ENCODE results near the gene OR51M1.

The OR51M1 gene

GRCh38 chr11:5390210-5390609 lies 6.6 kb downstream of the OR51M1 start:
- FAIRE-seq = no peak

GRCh38 chr11:5394091-5394490 lies 10.5 kb downstream of the OR51M1 start:
- no peak for FAIRE-seq

- FAIRE-seq = no peak
Observed at GRCh38 chr11:5398936-5399335, 15.3 kb downstream of the OR51M1 start.

GRCh38 chr11:5405173-5405572 lies 21.6 kb downstream of the OR51M1 start:
- no peak for FAIRE-seq

GRCh38 chr11:5420993-5421392 lies 37.4 kb downstream of the OR51M1 start:
- FAIRE-seq = no peak

GRCh38 chr11:5421811-5422210 lies 38.2 kb downstream of the OR51M1 start, which contains the start of gene OR51Q1:
TSS of gene OR51Q1 (plus strand) at chr11:5422111. CDS start at chr11:5422201, 90 bp downstream.
- no peak for FAIRE-seq

GRCh38 chr11:5423131-5423530 lies 39.5 kb downstream of the OR51M1 start:
- FAIRE-seq = no peak

- FAIRE-seq = no peak
Observed at GRCh38 chr11:5441414-5441813, 57.8 kb downstream of the OR51M1 start, which contains the start of gene OR51I1. TSS of gene OR51I1 (minus strand) at chr11:5441514. CDS start at chr11:5441514, 0 bp downstream.

Data from colon (tissue), 2 donors.